HG03565 (cell line): ENCODE data around the gene SAE1.

ENCODE experiments used
- ATAC-seq: cut with Tn5 transposase; IDR thresholded peaks from one replicate; pipeline ENCODE4 v1.9.1; 2021; ENCODE audit warnings: mild to moderate bottlenecking, moderate library complexity; ENCODE audit not compliant: unreplicated experiment

Gene SAE1

DNA sequence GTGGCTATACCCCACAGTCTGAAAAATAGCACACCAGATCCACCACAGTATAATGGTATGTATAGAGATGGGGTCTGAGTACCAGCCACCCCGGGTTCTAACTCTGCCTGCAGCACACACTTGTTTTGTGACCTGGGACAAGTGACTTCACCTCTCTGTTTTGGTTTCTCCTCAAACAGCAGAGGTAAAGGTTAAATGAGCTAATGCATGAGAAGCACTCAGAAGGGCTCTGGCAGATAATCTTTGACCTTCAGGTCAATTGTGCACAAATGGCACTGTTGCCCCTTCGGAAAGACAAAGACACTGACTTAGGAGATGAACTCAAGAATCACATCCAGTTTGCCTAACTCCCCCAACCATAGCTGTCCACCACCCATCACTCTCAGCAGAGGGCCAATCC lies 24.8 kb upstream of the SAE1 start:
- no peak for ATAC-seq

DNA sequence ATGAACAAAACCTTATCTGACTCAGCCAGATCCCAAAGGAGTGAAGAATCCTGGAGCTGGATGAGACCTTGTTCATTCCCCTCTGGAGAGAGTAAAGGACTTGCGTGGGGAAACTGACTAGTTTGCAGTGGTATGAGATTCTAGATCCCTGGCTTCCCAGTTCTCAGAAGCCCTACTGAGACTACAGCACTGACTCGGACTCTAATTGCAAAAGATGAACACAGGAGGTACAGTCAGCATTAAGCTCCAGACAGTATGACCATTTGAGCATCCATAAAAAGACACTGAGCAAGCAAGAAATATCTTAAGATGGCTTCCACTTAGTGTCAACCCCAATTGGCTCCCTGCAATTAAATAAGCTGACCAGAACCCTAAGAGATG lies 23.8 kb upstream of the SAE1 start:
- no peak for ATAC-seq

DNA sequence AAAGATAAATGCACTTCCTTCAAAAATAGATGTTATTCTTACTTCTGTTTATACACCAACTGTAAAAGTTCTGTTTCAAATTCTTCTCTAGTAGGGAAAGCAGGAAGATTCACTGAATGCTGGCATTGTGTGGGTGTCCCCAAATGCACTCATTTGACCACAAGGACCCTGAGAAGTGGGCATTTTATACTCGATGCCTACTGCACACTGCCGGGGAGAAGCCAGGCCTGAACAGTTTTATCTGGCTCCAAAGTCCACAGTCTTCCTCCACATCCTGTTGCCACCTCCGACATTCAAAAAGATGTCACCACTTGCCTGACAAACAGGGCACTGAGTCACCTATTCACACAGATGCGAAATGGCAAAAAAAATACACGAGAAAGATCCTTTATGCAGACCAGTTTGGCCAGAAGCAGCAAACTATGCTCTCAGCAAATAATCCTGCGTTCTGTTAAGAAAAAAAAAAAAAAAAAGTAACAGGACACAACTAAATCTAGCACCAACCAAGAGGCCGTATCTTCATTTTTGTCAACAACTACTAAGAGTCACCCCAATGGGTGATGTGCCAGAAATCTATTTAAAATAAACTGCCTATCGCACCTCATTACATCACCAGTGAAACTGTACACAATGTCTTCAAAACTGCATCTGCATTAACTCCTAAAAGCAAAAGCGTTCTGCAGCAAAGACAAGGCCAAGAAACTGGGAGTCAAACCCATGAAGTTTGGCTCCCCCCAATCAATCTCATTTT lies 23.3 kb upstream of the SAE1 start:
- no peak for ATAC-seq

DNA sequence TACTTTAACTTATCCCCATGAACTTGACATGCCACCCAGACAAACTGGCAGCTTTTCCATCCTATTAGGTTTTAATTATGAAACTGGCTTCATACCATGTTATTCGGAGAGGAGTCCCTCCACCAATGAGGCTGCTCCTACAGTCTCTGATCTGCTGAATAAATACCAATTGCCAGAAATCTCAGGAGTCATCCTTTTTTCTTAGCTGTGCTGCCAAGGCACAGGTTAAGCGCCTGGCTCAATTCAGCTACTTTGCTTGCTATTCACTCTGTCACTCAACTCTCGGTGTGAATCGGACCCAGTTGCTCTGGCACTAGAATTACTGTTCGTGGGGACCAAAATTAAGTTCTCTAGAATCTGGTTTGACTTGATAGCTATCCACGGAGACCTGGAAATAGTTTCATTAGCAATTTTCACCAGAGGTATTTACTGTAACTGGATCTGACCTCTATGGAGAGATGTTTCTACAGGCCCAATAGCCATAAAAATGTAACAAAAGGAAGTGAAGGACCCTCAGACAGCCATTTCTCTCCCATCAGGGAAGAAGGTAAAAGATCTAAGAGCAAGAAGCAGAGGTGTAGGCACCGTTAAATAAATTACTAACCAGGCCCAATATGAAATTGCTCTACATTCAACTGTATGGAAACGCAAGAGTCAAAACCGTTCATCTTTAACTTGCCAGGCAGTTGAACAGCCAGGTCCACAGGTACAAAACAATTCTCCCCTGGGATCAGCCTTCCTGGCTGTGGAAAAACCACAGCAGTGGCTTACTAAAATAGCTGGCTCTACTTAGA lies 22.5 kb upstream of the SAE1 start:
- ATAC-seq, result no peak

DNA sequence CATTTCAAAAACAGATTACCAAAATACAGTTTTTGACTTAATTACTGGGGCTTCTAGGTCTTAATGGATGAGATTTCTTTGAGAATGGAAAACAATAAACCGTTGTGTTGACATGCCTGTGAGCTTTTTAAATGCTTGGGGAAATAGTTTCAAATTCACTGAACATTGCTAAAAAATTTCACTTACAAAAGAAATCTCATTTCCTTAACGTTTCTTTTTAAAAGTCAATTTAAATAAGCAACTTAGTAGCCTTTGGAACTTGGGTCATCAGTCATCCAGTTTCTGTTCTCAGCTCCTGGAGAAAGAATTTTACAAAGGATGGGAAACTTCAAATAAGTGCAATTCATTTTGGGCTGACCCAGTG lies 21.5 kb upstream of the SAE1 start:
- ATAC-seq, result no peak

DNA sequence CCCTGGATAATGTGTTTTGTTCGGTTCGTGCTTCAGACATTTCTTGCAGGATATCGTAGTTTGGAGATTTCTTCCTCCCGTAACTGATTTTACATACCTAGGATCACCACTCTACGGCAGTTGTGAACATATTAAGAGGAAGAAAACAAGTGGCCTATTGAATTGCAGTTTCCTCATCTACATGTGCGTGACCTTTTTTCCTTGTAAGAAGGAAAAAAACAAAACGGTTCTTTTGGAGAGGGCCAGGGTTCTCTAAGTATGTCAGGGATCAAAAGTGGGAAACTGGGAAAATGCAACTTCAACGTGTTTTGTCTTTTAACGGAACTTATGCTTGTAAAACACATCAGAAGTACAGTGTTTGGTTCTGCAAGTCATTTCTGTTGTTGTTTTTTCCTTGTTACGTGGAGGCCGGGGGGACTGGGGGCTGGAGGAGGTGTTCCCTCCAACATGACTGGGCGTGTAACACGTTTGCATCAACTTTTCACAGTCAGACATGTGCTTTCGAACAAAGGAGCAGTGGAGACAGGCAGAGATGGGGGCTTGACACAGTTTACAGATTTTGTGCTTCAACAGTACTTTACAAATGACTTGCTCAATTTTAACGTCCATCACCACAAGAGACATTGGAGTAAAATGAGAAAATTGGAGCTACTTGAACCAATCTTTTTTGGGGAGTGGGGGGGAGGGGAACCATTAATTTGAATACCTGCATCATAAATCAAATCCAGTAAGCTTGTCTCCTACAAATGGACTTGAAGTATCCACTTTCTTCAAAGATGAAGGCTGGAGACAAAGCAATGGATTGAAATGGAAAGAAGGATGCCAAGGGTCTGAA lies 20.9 kb upstream of the SAE1 start:
- ATAC-seq, result no peak

DNA sequence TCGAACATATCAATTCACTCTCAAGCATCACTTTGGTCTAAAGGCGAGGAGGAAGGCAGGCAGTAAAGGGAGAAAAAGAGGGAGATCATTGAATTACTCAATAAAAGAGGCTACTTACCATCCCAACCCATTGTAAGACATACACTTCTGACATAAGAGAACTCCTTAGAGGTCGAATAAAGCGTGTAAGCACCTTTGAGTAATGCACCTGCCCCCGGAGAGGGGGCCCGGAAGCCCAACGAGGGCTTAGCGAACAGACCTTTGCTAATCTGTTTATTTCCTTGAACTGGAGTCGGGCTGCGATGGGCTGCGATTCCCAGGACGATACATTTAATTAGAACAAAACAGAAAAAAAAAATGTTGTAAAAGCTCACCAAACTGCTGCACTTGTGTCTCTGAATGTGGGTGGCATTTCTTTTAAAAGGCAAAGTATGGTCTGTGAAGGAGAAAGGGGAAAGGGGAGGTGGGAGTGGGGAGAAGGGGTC lies 20.1 kb upstream of the SAE1 start:
- ATAC-seq, result no peak

DNA sequence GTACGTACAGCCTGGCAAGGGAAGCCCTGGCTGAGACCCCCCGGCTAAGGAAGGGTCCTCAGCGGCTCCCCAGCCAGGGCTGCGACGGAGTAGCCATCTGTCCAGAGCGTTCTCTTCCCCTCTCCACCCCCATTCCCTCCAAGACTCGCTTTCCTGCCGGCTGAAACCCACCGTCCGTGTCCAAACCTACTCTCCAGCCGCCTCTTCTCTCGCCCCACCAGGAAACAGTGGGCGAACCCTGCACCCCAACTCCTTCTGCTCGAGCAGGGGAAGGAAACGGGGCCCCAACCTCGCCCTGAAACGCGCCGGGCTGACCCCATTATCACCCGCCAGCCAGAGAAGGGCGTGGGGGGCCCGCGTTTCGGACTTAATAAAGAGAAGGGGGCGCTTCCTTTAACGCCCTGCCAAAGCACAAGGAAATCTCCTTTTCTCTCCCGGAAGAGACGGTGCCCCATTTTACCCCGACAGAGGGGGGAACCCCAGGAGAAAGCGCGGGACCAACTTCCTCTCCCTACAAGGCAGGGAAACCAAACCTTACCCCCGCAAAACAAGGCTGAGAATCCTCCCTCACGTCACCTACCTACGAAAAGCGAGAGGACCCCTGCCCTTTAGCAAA lies 19.5 kb upstream of the SAE1 start:
- ATAC-seq, result no peak

DNA sequence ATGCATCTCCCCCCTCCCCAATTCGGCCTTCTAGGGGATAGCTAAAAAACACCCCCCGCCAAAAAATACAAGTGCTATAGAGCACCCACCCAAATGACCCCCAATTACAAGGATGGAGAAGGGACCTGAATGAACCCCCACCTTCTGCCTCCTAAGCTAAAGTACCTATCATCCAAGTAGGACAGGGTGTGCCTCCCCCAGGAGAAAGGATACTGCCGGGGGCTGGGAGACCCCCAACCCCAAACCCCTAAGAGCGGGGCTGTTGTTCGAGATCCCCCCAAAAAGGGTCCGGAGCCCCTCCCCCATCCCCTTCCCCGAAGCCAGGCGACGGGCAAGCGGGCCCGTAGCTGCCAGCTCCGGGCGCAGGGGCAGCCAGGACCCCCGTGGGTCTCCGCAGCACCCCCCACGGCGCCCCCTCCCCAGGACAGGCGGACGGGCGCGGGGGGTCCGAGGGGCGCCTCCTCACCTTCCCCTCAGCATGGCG lies 18.9 kb upstream of the SAE1 start:
- no peak for ATAC-seq

DNA sequence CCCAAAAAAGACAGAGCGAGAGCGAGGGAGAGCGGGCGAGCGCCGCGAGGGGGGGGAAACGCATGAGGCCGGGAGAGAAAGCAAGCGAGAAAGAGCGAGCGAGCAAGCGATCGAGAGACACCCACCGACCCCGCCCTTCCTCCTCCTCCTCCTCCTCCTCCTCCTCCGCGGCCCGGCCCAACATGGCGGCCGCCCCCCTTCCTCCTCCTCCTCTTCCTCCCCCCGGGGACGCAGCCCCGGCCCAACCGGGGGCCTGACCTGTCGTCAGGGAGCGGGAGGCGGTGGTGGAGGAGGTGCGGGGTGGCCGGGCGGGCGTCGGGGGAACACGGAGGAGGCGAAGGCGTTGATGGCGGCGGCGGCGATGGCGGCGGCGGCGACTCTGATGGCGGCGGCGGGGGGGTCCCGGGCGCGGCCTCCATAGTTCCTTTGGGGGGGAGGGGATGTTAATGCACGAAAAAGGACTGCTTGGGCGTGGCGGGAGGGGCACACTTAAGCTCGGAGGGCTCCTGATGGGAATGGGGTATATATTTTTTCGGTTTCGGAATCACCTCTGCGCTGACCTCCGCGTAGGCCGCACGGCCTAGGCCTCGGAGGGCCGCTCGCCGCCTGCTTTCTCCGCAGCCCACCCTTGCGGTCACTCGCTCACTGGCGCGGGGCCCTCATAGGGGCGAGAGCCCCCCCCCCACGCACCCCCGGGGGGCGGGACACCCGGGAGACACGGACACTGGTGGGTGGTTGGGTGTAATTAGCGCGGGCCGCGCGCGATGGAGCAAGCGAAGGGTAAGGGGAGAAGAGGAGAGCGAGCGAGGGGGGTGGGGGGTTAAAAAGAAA lies 18.3 kb upstream of the SAE1 start:
- peak; percentile 12 for ATAC-seq

DNA sequence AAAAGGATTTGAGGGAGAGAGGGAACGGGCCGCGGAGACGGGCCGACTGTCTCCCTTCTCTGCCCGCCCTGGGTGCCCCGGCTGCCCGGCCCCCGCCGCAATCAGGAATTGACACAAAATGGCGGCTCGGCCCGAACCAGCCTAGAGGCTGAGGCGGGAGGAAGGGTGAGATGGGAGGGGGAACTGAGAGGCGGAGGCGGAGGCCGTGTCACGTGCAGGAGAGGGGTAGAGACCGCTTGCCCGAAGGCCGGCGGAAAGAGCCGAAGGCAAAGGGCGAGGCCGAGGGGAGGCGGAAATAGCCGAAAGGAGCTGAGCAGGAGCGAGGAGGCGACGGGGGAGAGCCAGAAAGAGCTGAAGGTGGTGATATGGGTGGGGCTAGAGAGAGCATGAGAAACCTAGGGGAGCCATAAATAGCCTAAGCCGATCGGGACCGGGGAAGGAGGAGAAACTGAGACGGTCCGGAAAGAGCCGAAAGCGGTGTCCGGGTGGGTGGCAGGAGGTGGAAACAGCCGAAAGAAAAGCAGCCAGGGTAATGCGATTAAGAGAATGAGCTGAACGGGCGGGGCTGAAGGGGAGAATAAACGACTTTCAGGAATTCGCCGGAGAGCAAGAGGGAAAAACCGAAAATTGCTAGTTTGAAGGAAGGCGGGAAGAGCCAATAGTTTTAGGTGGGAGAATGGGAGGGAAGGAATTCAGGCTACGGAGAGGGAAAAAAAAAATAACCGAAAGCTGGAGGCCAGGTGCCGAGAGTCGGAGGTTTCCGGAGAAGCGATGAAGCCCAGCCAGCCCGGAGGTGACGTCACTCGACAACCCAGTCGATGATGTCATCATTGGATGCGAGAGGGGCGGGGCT lies 17.4 kb upstream of the SAE1 start, which contains the start of gene ZC3H4:
TSS of gene ZC3H4 (minus strand) at position 780 of the 853 bp plus-strand sequence. CDS start 1,192 bp downstream, outside the sequence.
- ATAC-seq, result peak; percentile 77

DNA sequence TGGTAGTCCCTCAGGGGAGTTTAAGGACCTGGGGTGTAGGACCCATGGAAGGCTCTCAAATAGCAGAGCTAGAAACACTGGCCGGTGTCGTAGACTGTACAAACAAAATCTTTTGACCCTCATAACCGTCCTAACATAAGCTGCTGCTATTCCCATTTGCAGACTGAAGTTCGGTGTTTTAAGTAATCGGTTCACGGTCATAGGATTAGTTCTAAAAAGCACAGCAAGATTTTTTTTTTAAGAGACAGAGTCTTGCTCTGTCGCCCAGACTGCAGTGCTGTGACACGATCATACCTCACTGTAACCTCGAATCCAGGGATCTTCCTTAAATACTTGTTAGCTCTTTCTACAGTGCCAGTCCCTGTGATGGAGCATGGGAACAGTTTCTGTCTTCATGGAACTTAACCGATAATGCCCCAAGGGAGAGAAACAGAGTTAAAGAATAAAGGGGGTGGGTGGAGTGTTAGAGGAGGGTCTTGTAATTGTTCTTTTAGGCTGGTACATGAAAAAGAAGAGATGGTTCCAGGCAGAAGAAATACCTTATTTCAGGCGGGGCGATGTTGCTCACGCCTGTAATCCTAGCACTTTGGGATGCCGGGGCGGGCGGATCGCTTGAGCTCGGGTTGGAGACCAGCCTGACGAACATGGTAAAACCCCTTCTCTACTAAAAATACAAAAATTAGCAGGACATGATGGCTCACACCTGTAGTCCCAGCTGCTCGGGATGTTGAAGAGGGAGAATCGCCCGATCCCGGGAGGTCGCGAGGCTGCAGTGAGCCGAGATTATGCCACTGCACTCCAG lies 16.6 kb upstream of the SAE1 start:
- ATAC-seq, result no peak

DNA sequence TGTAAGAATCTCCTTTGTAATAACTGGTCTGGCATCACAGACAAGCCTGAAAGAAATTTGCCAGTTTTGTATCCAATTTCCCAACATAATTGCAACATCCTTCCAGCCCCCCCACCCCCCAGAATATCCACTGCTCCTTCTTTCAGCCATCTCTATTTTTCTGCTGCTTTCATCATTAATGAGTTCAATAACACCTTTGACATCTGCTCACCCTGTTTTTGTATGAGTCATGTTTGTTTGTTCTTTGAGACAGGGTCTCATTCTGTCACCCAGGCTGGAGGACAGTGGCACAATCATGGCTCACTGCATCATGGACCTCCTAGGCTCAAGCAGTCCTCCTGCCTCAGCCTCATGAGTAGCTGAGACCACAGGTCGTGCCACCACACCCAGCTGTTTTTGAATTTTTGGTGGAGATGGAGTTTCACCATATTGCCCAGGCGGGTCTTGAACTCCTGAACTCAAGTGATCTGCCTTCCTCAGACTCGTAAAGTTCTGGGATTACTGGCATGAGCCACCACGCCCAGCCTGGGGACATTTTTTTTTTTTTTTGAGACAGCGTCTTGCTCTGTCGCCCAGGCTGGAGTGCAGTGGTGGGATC lies 10.1 kb upstream of the SAE1 start:
- no peak for ATAC-seq

DNA sequence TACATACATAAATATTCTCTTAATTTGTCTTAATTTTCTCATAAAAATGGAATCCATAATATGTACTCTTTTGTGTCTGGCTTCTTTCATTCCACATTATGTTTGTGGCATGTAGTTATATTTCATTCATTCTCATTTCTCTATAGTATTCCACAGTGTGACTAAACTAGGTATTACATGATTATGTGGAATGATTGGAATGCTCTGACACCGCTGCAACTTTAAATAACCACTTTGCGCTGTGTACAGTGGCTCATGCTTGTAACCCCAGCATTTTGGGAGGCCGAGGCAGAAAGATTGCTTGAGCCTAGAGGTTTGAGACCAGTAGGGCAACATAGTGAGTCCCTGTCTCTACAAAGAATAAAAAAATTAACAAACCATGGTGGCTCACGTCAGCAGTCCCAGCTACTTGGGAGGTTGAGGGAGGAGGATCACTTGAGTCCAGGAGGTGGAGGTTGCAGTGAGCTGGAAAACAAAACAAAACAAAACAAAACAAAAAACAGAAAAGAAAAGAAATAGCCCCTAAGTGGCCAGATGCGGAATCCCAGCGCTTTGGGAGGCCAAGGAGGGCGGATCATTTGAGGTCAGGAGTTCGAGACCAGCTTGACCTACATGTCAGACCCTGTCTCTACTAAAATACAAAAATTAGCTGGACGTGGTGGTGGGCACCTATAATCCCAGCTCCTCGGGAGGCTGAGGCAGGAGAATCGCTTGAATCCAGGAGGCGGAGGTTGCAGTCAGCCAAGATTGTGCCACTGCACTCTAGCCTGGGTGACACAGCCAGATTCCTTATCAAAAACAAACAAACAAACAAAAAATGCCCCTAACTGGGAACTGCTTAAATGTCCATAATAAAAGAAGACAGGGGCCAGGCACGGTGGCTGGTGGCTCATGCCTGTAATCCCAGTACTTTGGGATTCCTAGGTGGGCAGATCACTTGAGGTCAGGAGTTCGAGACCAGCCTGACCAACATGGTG lies 8.0 kb upstream of the SAE1 start:
- ATAC-seq, result no peak

DNA sequence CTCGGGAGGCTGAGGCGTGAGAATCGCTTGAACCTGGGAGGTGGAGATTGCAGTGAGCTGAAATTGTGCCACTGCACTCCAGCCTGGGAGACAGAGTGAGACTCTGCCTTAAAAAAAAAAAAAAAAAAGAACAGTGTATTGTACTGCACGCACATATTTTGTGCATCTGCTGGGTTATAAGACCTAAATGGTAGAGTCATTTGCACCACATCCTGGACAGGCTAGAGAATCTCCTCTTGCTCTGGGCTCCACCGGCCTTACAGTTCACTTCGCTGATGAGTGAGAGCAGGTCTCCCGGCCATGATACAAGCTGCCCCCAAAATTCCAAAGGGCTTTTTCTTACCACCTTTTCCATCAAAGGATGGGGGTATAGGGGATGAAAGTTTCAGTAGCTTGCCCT lies 7.2 kb upstream of the SAE1 start:
- no peak for ATAC-seq

DNA sequence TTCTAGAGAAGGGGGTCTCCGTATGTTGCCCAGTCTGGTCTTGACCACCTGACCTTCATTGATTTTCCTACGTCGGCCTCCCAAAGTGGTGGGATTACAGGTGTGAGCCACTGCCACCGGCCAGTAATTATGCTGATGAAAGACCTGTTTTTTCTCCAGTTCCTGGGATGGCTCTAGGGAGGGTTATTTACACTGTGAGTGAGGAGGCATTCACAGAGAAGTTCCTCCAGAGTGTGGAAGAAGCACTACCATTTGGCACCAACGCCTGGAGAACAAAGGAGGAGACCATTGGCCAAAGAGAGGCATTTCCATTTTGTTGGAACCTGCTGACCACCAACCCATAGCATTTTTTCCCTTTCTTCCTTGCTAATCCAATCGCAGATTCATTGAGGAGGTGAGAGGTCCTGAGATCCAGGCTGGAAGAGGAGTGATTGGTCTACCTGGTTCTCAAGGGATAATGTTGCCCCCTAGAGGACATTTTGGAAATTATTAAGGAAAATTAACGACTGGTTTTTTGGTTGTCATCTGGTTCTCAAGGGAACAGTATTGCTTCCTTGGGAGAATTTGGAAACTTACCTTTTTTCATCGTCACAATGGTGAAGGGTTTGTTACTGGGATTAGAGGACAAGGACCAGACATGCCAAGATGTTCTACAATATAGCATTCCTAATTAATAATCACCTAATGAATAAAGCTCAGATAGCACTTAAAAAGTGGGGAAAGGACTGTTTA lies 5.5 kb upstream of the SAE1 start:
- ATAC-seq, result no peak
